UCSD-AML1 (cell line): ENCODE measurements around the gene CHST12.
"Not testable (repeated sequence)": the region's sequence is repeated elsewhere in the genome, so short reads cannot be mapped to it uniquely, and the experiment has no call there.

Experiments
- DNase-seq: peaks from one replicate; lab custom pipeline; 2025; ENCODE audit not compliant: unreplicated experiment; lab: John Stamatoyannopoulos, UW

The CHST12 gene

GRCh38 chr7:2377492-2377891 lies 25.9 kb upstream of the CHST12 start:
- DNase-seq, result not testable (repeated sequence)

- not testable (repeated sequence) for DNase-seq
Observed at GRCh38 chr7:2378125-2378524, 25.3 kb upstream of the CHST12 start.

GRCh38 chr7:2379161-2379560 lies 24.2 kb upstream of the CHST12 start:
- no peak for DNase-seq

GRCh38 chr7:2379821-2380450 lies 23.5 kb upstream of the CHST12 start:
- no peak for DNase-seq

- DNase-seq, result no peak
Observed at GRCh38 chr7:2380461-2380860, 22.9 kb upstream of the CHST12 start.

- no peak for DNase-seq
Observed at GRCh38 chr7:2381227-2381626, 22.2 kb upstream of the CHST12 start.

- no peak for DNase-seq
Observed at GRCh38 chr7:2381881-2382509, 21.4 kb upstream of the CHST12 start.

GRCh38 chr7:2383543-2384274 lies 19.7 kb upstream of the CHST12 start:
- DNase-seq, result no peak

GRCh38 chr7:2384354-2385243 lies 18.8 kb upstream of the CHST12 start:
- DNase-seq, result no peak

- not testable (repeated sequence) for DNase-seq
Observed at GRCh38 chr7:2386122-2386521, 17.3 kb upstream of the CHST12 start.

- no peak for DNase-seq
Observed at GRCh38 chr7:2386964-2387669, 16.3 kb upstream of the CHST12 start.

- DNase-seq, result peak; percentile 67
Observed at GRCh38 chr7:2387897-2388636, 15.3 kb upstream of the CHST12 start.

- no peak for DNase-seq
Observed at GRCh38 chr7:2388637-2388954, 14.8 kb upstream of the CHST12 start.

- peak; percentile 57 for DNase-seq
Observed at GRCh38 chr7:2390020-2390816, 13.2 kb upstream of the CHST12 start.

- no peak for DNase-seq
Observed at GRCh38 chr7:2393706-2394105, 9.7 kb upstream of the CHST12 start.

GRCh38 chr7:2394566-2395082 lies 8.8 kb upstream of the CHST12 start:
- no peak for DNase-seq

GRCh38 chr7:2398506-2398905 lies 4.9 kb upstream of the CHST12 start:
- no peak for DNase-seq

- DNase-seq, result peak; percentile 81
Observed at GRCh38 chr7:2399848-2400587, 3.4 kb upstream of the CHST12 start.

- no peak for DNase-seq
Observed at GRCh38 chr7:2402687-2403013, 761 bp upstream of the CHST12 start.
